ENCODE results near the gene RPIA.

Gene RPIA

GRCh38 chr2:88735133-88735532, 43.7 kb downstream of the RPIA start:
- TF ChIP-seq CTCF (IDR thresholded peaks at IDR 0.05; ENCODE audit: low read depth, low read length, poor library complexity, severe bottlenecking) (no peak), EZH2phosphoT487 (IDR thresholded peaks at IDR 0.05; ENCODE audit: borderline replicate concordance, low read length) (no peak)
- Histone ChIP-seq H4K20me1 (ENCODE audit: control insufficient read depth, insufficient read depth, low read depth, low read length) (no peaks in the 10 kb centered on the region), H3K79me2 (ENCODE audit: control insufficient read depth, low read length) (no peaks in the 10 kb centered on the region), H3K9me3 (ENCODE audit: control insufficient read depth, insufficient read depth, low read length) (no peaks in the 10 kb centered on the region), H3K36me3 (ENCODE audit: control insufficient read depth, low read length) (peaks cover 40% of the 10 kb centered on the region), H3K4me1 (ENCODE audit: control insufficient read depth, low read length) (peaks cover 5% of the 10 kb centered on the region), H3K27ac (ENCODE audit: low read depth, low read length) (no peak overlapping the region), H3K4me3 (ENCODE audit: low read length) (no peak overlapping the region), H3F3A (ENCODE audit: control insufficient read depth, insufficient read depth) (no peaks in the 10 kb centered on the region), H3K4me2 (ENCODE audit: low read length) (no peak overlapping the region), H3K27me3 (ENCODE audit: control insufficient read depth, low read length) (no peaks in the 10 kb centered on the region), H3K9me2 (replicated peaks; ENCODE audit: control insufficient read depth, low read length) (no peaks in the 10 kb centered on the region)

- no peak for TF ChIP-seq EZH2phosphoT487 (IDR thresholded peaks at IDR 0.05; ENCODE audit: borderline replicate concordance, low read length)
- no peak for TF ChIP-seq CTCF (IDR thresholded peaks at IDR 0.05; ENCODE audit: low read depth, low read length, poor library complexity, severe bottlenecking)
- H3K36me3 ChIP-seq (ENCODE audit: control insufficient read depth, low read length): peaks cover 47% of the 10 kb centered on the region
- H3K9me2 ChIP-seq (replicated peaks; ENCODE audit: control insufficient read depth, low read length): no peaks in the 10 kb centered on the region
- no peaks in the 10 kb centered on the region for H3K27me3 ChIP-seq (ENCODE audit: control insufficient read depth, low read length)
- H3K79me2 ChIP-seq (ENCODE audit: control insufficient read depth, low read length): no peaks in the 10 kb centered on the region
- peaks cover 8% of the 10 kb centered on the region for H3K4me1 ChIP-seq (ENCODE audit: control insufficient read depth, low read length)
- no peak overlapping the region for H3K27ac ChIP-seq (ENCODE audit: low read depth, low read length)
- no peak overlapping the region for H3K4me3 ChIP-seq (ENCODE audit: low read length)
- no peaks in the 10 kb centered on the region for H3K9me3 ChIP-seq (ENCODE audit: control insufficient read depth, insufficient read depth, low read length)
- no peaks in the 10 kb centered on the region for H3F3A ChIP-seq (ENCODE audit: control insufficient read depth, insufficient read depth)
- no peaks in the 10 kb centered on the region for H4K20me1 ChIP-seq (ENCODE audit: control insufficient read depth, insufficient read depth, low read depth, low read length)
- no peak overlapping the region for H3K4me2 ChIP-seq (ENCODE audit: low read length)
These were observed 44.4 kb downstream of the RPIA start for GRCh38 chr2:88735853-88736252.

GRCh38 chr2:88736437-88736836, 45.0 kb downstream of the RPIA start:
- Histone ChIP-seq H3K4me1 (ENCODE audit: control insufficient read depth, low read length) (peaks cover 8% of the 10 kb centered on the region), H3K4me2 (ENCODE audit: low read length) (no peak overlapping the region), H3K9me2 (replicated peaks; ENCODE audit: control insufficient read depth, low read length) (no peaks in the 10 kb centered on the region), H3F3A (ENCODE audit: control insufficient read depth, insufficient read depth) (no peaks in the 10 kb centered on the region), H3K27ac (ENCODE audit: low read depth, low read length) (no peak overlapping the region), H3K36me3 (ENCODE audit: control insufficient read depth, low read length) (peaks cover 53% of the 10 kb centered on the region), H3K27me3 (ENCODE audit: control insufficient read depth, low read length) (no peaks in the 10 kb centered on the region), H3K9me3 (ENCODE audit: control insufficient read depth, insufficient read depth, low read length) (no peaks in the 10 kb centered on the region), H3K79me2 (ENCODE audit: control insufficient read depth, low read length) (no peaks in the 10 kb centered on the region), H3K4me3 (ENCODE audit: low read length) (no peak overlapping the region), H4K20me1 (ENCODE audit: control insufficient read depth, insufficient read depth, low read depth, low read length) (no peaks in the 10 kb centered on the region)
- TF ChIP-seq EZH2phosphoT487 (IDR thresholded peaks at IDR 0.05; ENCODE audit: borderline replicate concordance, low read length) (no peak), CTCF (IDR thresholded peaks at IDR 0.05; ENCODE audit: low read depth, low read length, poor library complexity, severe bottlenecking) (no peak)

- Histone ChIP-seq H3F3A (ENCODE audit: control insufficient read depth, insufficient read depth) (no peaks in the 10 kb centered on the region), H3K79me2 (ENCODE audit: control insufficient read depth, low read length) (no peaks in the 10 kb centered on the region), H3K4me1 (ENCODE audit: control insufficient read depth, low read length) (peaks cover 8% of the 10 kb centered on the region), H3K9me3 (ENCODE audit: control insufficient read depth, insufficient read depth, low read length) (no peaks in the 10 kb centered on the region), H4K20me1 (ENCODE audit: control insufficient read depth, insufficient read depth, low read depth, low read length) (no peaks in the 10 kb centered on the region), H3K27me3 (ENCODE audit: control insufficient read depth, low read length) (no peaks in the 10 kb centered on the region), H3K27ac (ENCODE audit: low read depth, low read length) (no peak overlapping the region), H3K36me3 (ENCODE audit: control insufficient read depth, low read length) (peaks cover 59% of the 10 kb centered on the region), H3K4me3 (ENCODE audit: low read length) (no peak overlapping the region), H3K9me2 (replicated peaks; ENCODE audit: control insufficient read depth, low read length) (no peaks in the 10 kb centered on the region), H3K4me2 (ENCODE audit: low read length) (no peak overlapping the region)
- no peak for TF ChIP-seq EZH2phosphoT487 (IDR thresholded peaks at IDR 0.05; ENCODE audit: borderline replicate concordance, low read length)
These were observed 45.9 kb downstream of the RPIA start for GRCh38 chr2:88737385-88737784.
